ENCODE data around the gene GSTT2B.
"Not testable (repeated sequence)": the region's sequence is repeated elsewhere in the genome, so short reads cannot be mapped to it uniquely, and the experiment has no call there.

Gene GSTT2B

GRCh38 chr22:23955886-23956285, 5.1 kb downstream of the GSTT2B start:
- not testable (repeated sequence) for H3K27ac ChIP-seq (ENCODE audit: low read depth, low read length); H3K4me1 ChIP-seq (ENCODE audit: insufficient read depth, low read length); H3K36me3 ChIP-seq (ENCODE audit: insufficient read depth, low read length); H3K9me3 ChIP-seq (ENCODE audit: low read length); H3K27me3 ChIP-seq (ENCODE audit: control insufficient read depth in 1 of 2, insufficient read depth in 2 of 2, low read length in 2 of 2); H3K9ac ChIP-seq (ENCODE audit: low read length); H3K4me3 ChIP-seq (ENCODE audit: low read depth in 1 of 2, low read length in 2 of 2)

- not testable (repeated sequence) for H3K27me3 ChIP-seq (ENCODE audit: control insufficient read depth in 1 of 2, insufficient read depth in 2 of 2, low read length in 2 of 2); H3K9ac ChIP-seq (ENCODE audit: low read length); H3K27ac ChIP-seq (ENCODE audit: low read depth, low read length); H3K4me1 ChIP-seq (ENCODE audit: insufficient read depth, low read length); H3K4me3 ChIP-seq (ENCODE audit: low read depth in 1 of 2, low read length in 2 of 2); H3K36me3 ChIP-seq (ENCODE audit: insufficient read depth, low read length); H3K9me3 ChIP-seq (ENCODE audit: low read length)
These were observed 6.0 kb downstream of the GSTT2B start for GRCh38 chr22:23954991-23955305.

GRCh38 chr22:23954193-23954990, 6.6 kb downstream of the GSTT2B start:
- H3K36me3 ChIP-seq (ENCODE audit: insufficient read depth, low read length); H3K9ac ChIP-seq (ENCODE audit: low read length); H3K9me3 ChIP-seq (ENCODE audit: low read length); H3K27me3 ChIP-seq (ENCODE audit: control insufficient read depth in 1 of 2, insufficient read depth in 2 of 2, low read length in 2 of 2); H3K27ac ChIP-seq (ENCODE audit: low read depth, low read length); H3K4me3 ChIP-seq (ENCODE audit: low read depth in 1 of 2, low read length in 2 of 2); H3K4me1 ChIP-seq (ENCODE audit: insufficient read depth, low read length): not testable (repeated sequence)

GRCh38 chr22:23953485-23953884, 7.5 kb downstream of the GSTT2B start:
- not testable (repeated sequence) for H3K36me3 ChIP-seq (ENCODE audit: insufficient read depth, low read length); H3K27ac ChIP-seq (ENCODE audit: low read depth, low read length); H3K27me3 ChIP-seq (ENCODE audit: control insufficient read depth in 1 of 2, insufficient read depth in 2 of 2, low read length in 2 of 2); H3K4me1 ChIP-seq (ENCODE audit: insufficient read depth, low read length); H3K4me3 ChIP-seq (ENCODE audit: low read depth in 1 of 2, low read length in 2 of 2); H3K9me3 ChIP-seq (ENCODE audit: low read length); H3K9ac ChIP-seq (ENCODE audit: low read length)

GRCh38 chr22:23952794-23953405, 8.1 kb downstream of the GSTT2B start:
- H3K4me1 ChIP-seq (ENCODE audit: insufficient read depth, low read length); H3K9me3 ChIP-seq (ENCODE audit: low read length); H3K9ac ChIP-seq (ENCODE audit: low read length); H3K36me3 ChIP-seq (ENCODE audit: insufficient read depth, low read length); H3K4me3 ChIP-seq (ENCODE audit: low read depth in 1 of 2, low read length in 2 of 2); H3K27ac ChIP-seq (ENCODE audit: low read depth, low read length); H3K27me3 ChIP-seq (ENCODE audit: control insufficient read depth in 1 of 2, insufficient read depth in 2 of 2, low read length in 2 of 2): not testable (repeated sequence)

- H3K4me1 ChIP-seq (ENCODE audit: insufficient read depth, low read length); H3K9me3 ChIP-seq (ENCODE audit: low read length); H3K9ac ChIP-seq (ENCODE audit: low read length); H3K36me3 ChIP-seq (ENCODE audit: insufficient read depth, low read length); H3K27me3 ChIP-seq (ENCODE audit: control insufficient read depth in 1 of 2, insufficient read depth in 2 of 2, low read length in 2 of 2); H3K27ac ChIP-seq (ENCODE audit: low read depth, low read length); H3K4me3 ChIP-seq (ENCODE audit: low read depth in 1 of 2, low read length in 2 of 2): not testable (repeated sequence)
These were observed 9.6 kb downstream of the GSTT2B start for GRCh38 chr22:23951383-23951782.

GRCh38 chr22:23949764-23950163, 11.2 kb downstream of the GSTT2B start:
- H3K27me3 ChIP-seq (ENCODE audit: control insufficient read depth in 1 of 2, insufficient read depth in 2 of 2, low read length in 2 of 2); H3K4me1 ChIP-seq (ENCODE audit: insufficient read depth, low read length): not testable (repeated sequence)

GRCh38 chr22:23947391-23947790, 13.6 kb downstream of the GSTT2B start:
- not testable (repeated sequence) for H3K4me3 ChIP-seq (ENCODE audit: low read depth in 1 of 2, low read length in 2 of 2); H3K27ac ChIP-seq (ENCODE audit: low read depth, low read length); H3K4me1 ChIP-seq (ENCODE audit: insufficient read depth, low read length); H3K27me3 ChIP-seq (ENCODE audit: control insufficient read depth in 1 of 2, insufficient read depth in 2 of 2, low read length in 2 of 2); H3K9me3 ChIP-seq (ENCODE audit: low read length); H3K36me3 ChIP-seq (ENCODE audit: insufficient read depth, low read length); H3K9ac ChIP-seq (ENCODE audit: low read length)

More at GRCh38 chr22:23949764-23950163, 11.2 kb downstream of the GSTT2B start:
- H3K9me3 ChIP-seq (ENCODE audit: low read length); H3K36me3 ChIP-seq (ENCODE audit: insufficient read depth, low read length); H3K4me3 ChIP-seq (ENCODE audit: low read depth in 1 of 2, low read length in 2 of 2); H3K27ac ChIP-seq (ENCODE audit: low read depth, low read length); H3K9ac ChIP-seq (ENCODE audit: low read length): not testable (repeated sequence)

GRCh38 chr22:23940166-23940565, 20.8 kb downstream of the GSTT2B start:
- H3K27me3 ChIP-seq (ENCODE audit: control insufficient read depth in 1 of 2, insufficient read depth in 2 of 2, low read length in 2 of 2); H3K4me1 ChIP-seq (ENCODE audit: insufficient read depth, low read length); H3K36me3 ChIP-seq (ENCODE audit: insufficient read depth, low read length); H3K9me3 ChIP-seq (ENCODE audit: low read length); H3K27ac ChIP-seq (ENCODE audit: low read depth, low read length); H3K4me3 ChIP-seq (ENCODE audit: low read depth in 1 of 2, low read length in 2 of 2); H3K9ac ChIP-seq (ENCODE audit: low read length): not testable (repeated sequence)

GRCh38 chr22:23939017-23939357, 22.0 kb downstream of the GSTT2B start:
- H3K4me1 ChIP-seq (ENCODE audit: insufficient read depth, low read length), result no peaks in the 10 kb centered on the region
- H3K27ac ChIP-seq (ENCODE audit: low read depth, low read length), result no peak overlapping the region
- H3K9me3 ChIP-seq (ENCODE audit: low read length), result no peaks in the 10 kb centered on the region
- H3K36me3 ChIP-seq (ENCODE audit: insufficient read depth, low read length), result no peaks in the 10 kb centered on the region
- H3K9ac ChIP-seq (ENCODE audit: low read length), result no peak overlapping the region
- H3K27me3 ChIP-seq (ENCODE audit: control insufficient read depth in 1 of 2, insufficient read depth in 2 of 2, low read length in 2 of 2), result no peaks in the 10 kb centered on the region
- H3K4me3 ChIP-seq (ENCODE audit: low read depth in 1 of 2, low read length in 2 of 2), result no peak overlapping the region

GRCh38 chr22:23938328-23939016, 22.5 kb downstream of the GSTT2B start:
- H3K27ac ChIP-seq (ENCODE audit: low read depth, low read length), result no peak overlapping the region
- no peaks in the 10 kb centered on the region for H3K9me3 ChIP-seq (ENCODE audit: low read length)
- H3K4me1 ChIP-seq (ENCODE audit: insufficient read depth, low read length), result no peaks in the 10 kb centered on the region
- H3K27me3 ChIP-seq (ENCODE audit: control insufficient read depth in 1 of 2, insufficient read depth in 2 of 2, low read length in 2 of 2), result no peaks in the 10 kb centered on the region
- H3K36me3 ChIP-seq (ENCODE audit: insufficient read depth, low read length), result no peaks in the 10 kb centered on the region
- H3K9ac ChIP-seq (ENCODE audit: low read length), result no peak overlapping the region
- no peak overlapping the region for H3K4me3 ChIP-seq (ENCODE audit: low read depth in 1 of 2, low read length in 2 of 2)

- Histone ChIP-seq H3K27ac (ENCODE audit: low read depth, low read length) (no peak overlapping the region), H3K36me3 (ENCODE audit: insufficient read depth, low read length) (no peaks in the 10 kb centered on the region), H3K4me3 (ENCODE audit: low read depth in 1 of 2, low read length in 2 of 2) (no peak overlapping the region), H3K27me3 (ENCODE audit: control insufficient read depth in 1 of 2, insufficient read depth in 2 of 2, low read length in 2 of 2) (no peaks in the 10 kb centered on the region), H3K9ac (ENCODE audit: low read length) (no peak overlapping the region), H3K4me1 (ENCODE audit: insufficient read depth, low read length) (no peaks in the 10 kb centered on the region), H3K9me3 (ENCODE audit: low read length) (no peaks in the 10 kb centered on the region)
These were observed 34.4 kb downstream of the GSTT2B start for GRCh38 chr22:23926561-23926960.

All from muscle layer of colon (tissue), 2 donors.